Prostate gland (tissue), 2 donors: ENCODE measurements around the gene SLX4.

Experiments used
- CTCF ChIP-seq, 4 experiments: fragments of 200-600 bp in 2 of 4; fragments of 450-650 bp in 2 of 4; sonication (generic) in 2 of 4; IDR thresholded peaks; 1 replicate in 3 of 4; 2 replicates in 1 of 4; pipeline ENCODE4 v1.5.1; 2016 to 2019; ENCODE audit warnings: antibody characterized with exemption in 4 of 4, mild to moderate bottlenecking in 2 of 4, moderate library complexity in 2 of 4
- POLR2AphosphoS5 ChIP-seq: sonication (generic); formaldehyde crosslinking; IDR thresholded peaks from one replicate; pipeline ENCODE4 v1.6.1; 2017; ENCODE audit warnings: antibody characterized with exemption

DNA sequence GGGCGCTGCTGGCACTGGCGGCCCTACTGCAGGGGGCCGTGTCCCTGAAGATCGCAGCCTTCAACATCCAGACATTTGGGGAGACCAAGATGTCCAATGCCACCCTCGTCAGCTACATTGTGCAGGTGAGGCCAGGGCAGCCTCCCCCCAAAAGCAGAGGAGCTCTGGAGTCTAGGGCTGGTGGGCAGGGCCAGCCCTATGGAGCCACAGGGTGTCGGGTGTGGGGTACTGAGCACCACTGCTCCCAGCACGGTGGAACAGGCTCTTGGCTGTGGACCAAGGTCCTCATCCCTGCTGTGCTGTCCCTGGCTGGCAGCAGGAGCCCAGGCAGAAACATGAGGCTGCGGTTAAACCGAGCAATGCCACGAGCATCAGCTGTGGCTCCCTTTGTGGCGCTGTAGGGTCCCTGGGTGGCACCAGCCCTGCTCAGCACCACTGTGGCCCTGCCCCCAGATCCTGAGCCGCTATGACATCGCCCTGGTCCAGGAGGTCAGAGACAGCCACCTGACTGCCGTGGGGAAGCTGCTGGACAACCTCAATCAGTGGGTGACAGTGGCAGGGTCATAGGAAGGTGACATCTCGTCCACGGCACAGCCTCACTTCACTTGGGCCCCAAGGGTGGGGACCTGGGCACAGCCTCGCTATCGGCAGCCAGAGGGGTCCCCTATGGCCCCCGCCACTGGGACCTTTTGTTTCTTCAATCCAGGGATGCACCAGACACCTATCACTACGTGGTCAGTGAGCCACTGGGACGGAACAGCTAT is 44.2 kb upstream of the SLX4 start:
- TF ChIP-seq CTCF (IDR thresholded peaks at IDR 0.05) (no peak), POLR2AphosphoS5 (no peak)
